ENCODE measurements around the gene RSU1.

DNA sequence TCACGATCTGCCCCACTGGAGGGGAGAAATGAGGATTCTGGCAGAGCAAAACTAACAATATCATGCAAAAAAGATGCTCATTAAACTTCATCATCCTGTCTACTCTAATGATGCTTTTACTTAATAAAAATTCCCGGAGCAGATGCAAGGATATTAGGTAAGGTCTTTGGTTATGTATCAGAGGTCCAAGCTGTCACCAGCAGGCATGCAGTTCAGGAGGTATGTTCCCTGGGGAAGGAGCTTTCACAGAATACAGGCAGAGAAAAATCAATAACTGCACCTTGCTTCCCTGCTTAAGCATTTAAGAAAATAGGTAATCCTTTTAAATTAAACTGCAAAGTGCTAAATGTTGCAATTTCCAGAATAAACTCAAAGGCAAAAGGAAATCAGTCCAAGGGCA lies 213.9 kb downstream of the RSU1 start:
- TF ChIP-seq CTCF (conservative IDR thresholded peaks at IDR 0.05) (no peak), EZH2 (IDR thresholded peaks at IDR 0.05; ENCODE audit: low read depth) (no peak)

Data from PC-9 (cell line).